Lower leg skin (tissue), 4 donors: ENCODE measurements around the gene PTCH1. TPM values are rescaled to one million over a fixed set of nuclear protein-coding genes. Genes with fewer than 3 reads are reported as not detected.

ENCODE experiments used
- DNase-seq, 2 donors: peaks; one replicate each; pipeline ENCODE4 v3.0.0-alpha.2; 2019; ENCODE audit warnings: low spot score in 2 of 2
- H3K4me3 ChIP-seq: fragments of 200-600 bp; sonication (generic); 2 replicates; pipeline ENCODE4 v1.5.1; 2017; ENCODE audit warnings: mild to moderate bottlenecking, low read depth; ENCODE audit not compliant: poor library complexity, severe bottlenecking
- POLR2A ChIP-seq, 2 donors: fragments of 450-650 bp; IDR thresholded peaks; one replicate each; pipeline ENCODE4 v1.6.1; 2016 to 2017; ENCODE audit warnings: antibody characterized with exemption in 2 of 2, mild to moderate bottlenecking in 1 of 2, moderate library complexity in 1 of 2
- WGBS, 2 donors: methylation state at CpG; one replicate each; pipeline ENCODE4 v1.1.5; 2018; 5-methylcytosine and 5-hydroxymethylcytosine counted together
- intact Hi-C: fragments of 100-400 bp; cut with DNase I; formaldehyde crosslinking; loops from one replicate; pipeline ENCODE4 v1.15.0; 2023; ENCODE audit warnings: low total_unique reads
- total RNA-seq, 4 donors: library from RNA; depleted of rRNA; stranded (reverse); fragments of >200 nt; gene quantifications; one replicate each; pipeline ENCODE4 v1.1.0, GENCODE V29; 2016
- TF ChIP-seq, protein P1 (sequence below), 3 donors: fragments of 450-650 bp; IDR thresholded peaks; one replicate each; pipeline ENCODE4 v1.5.1; 2016; ENCODE audit warnings: antibody characterized with exemption in 3 of 3, mild to moderate bottlenecking in 3 of 3, moderate library complexity in 2 of 3

Gene PTCH1
- total RNA-seq, 4 donors from 2014 or later: 16.5 to 25.6 (median 20.9) TPM

DNA sequence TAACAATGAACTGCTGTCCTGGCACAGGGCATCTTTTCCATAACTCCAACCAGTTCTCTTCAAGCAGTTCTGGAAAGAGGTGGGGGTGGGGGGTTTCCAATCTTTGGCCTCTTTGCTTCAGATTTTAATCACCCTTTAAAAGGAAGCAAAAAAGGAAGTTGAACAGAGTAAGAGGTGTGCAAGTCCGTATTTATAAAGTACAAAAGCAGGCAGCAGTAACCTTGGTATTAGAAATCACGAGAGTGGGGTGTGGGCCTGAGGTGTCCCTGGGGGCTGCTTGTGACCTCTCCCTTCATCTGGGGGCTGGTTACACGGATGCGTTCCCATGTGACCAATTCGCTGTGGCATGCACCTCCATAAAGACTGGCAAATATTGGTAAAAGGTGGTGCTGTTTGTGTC, 70.5 kb downstream of the PTCH1 start:
- no peak overlapping the region for H3K4me3 ChIP-seq
- intact Hi-C loops: no loop called here
- peak in 1 of 2 donors; percentile 23 for DNase-seq
- TF ChIP-seq, protein P1, sequence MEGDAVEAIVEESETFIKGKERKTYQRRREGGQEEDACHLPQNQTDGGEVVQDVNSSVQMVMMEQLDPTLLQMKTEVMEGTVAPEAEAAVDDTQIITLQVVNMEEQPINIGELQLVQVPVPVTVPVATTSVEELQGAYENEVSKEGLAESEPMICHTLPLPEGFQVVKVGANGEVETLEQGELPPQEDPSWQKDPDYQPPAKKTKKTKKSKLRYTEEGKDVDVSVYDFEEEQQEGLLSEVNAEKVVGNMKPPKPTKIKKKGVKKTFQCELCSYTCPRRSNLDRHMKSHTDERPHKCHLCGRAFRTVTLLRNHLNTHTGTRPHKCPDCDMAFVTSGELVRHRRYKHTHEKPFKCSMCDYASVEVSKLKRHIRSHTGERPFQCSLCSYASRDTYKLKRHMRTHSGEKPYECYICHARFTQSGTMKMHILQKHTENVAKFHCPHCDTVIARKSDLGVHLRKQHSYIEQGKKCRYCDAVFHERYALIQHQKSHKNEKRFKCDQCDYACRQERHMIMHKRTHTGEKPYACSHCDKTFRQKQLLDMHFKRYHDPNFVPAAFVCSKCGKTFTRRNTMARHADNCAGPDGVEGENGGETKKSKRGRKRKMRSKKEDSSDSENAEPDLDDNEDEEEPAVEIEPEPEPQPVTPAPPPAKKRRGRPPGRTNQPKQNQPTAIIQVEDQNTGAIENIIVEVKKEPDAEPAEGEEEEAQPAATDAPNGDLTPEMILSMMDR (IDR thresholded peaks at IDR 0.05): no peak
- TF ChIP-seq POLR2A (IDR thresholded peaks at IDR 0.05): no peak
- WGBS, 2 donors: 90 to 93% methylated on average over 5 of the region's 5 CpGs

DNA sequence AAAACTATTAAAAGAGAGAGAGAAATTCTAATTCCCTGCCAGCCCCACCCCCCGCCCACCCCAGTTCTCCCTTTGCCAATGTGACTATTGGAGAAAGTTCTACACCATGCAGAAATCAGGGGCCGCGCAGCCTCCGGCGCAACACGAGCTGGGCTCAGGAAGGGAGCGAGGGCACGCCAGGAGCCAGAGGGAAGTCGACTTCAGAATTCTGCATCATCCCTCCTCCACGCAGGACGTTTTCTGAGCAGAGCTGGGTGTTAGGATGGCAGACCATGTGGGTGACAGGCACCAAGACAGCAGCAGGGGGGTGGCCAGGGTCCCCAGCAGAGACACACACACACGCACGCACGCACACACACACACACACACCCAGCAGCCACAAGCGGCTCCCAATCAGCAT, 72.6 kb downstream of the PTCH1 start:
- intact Hi-C loops: no loop called here
- WGBS, 2 donors: 84 to 94% methylated on average over 10 to 15 of the region's 15 CpGs
- DNase-seq: peak in 1 of 2 donors; percentile 60
- TF ChIP-seq, protein P1 (IDR thresholded peaks at IDR 0.05): no peak
- TF ChIP-seq POLR2A (IDR thresholded peaks at IDR 0.05): no peak
- no peak overlapping the region for H3K4me3 ChIP-seq

DNA sequence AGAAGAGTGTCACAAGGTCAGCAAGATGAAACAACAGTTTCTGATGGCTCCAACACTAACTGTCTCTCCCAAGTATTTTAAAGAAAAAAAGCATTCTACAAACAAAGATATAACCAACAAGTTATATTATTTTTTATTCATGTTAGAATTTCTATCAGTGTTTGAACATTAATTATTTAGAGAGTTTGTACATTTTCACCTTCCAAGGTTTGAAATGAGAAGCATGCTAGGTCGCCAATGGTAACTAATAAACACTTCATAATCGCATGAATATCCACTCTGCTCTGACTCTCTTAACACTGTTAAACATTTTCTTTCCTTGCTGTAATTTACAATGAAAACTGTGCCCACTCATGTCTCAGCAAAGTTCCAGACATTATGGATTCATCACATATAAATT, 73.5 kb downstream of the PTCH1 start:
- TF ChIP-seq, protein P1 (IDR thresholded peaks at IDR 0.05): no peak
- no peak for TF ChIP-seq POLR2A (IDR thresholded peaks at IDR 0.05)
- intact Hi-C loops: no loop called here
- 58 to 70% methylated on average over 2 of the region's 2 CpGs for WGBS, 2 donors
- DNase-seq: no peak
- H3K4me3 ChIP-seq: no peak overlapping the region

DNA sequence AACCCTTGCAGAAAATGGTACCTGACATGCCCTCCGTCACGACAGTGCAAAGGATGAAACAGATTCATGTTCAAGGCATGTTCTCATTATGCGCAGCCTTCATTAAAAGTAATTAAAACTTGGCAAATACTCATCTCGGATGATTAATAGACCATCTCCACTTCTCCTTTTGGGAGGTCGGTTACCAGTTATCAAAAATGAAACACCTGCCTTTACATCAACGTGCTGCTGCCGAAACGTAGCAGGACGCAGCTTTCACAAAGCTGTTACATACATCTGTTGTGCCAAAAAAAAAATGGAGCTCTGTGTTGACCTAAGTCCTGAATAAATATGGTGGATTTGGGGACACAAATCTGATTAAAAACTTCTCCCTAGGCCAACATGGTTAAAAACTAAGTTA, 75.7 kb downstream of the PTCH1 start:
- intact Hi-C loops: no loop called here
- no peak for DNase-seq
- no peak for TF ChIP-seq POLR2A (IDR thresholded peaks at IDR 0.05)
- TF ChIP-seq, protein P1 (IDR thresholded peaks at IDR 0.05): no peak

DNA sequence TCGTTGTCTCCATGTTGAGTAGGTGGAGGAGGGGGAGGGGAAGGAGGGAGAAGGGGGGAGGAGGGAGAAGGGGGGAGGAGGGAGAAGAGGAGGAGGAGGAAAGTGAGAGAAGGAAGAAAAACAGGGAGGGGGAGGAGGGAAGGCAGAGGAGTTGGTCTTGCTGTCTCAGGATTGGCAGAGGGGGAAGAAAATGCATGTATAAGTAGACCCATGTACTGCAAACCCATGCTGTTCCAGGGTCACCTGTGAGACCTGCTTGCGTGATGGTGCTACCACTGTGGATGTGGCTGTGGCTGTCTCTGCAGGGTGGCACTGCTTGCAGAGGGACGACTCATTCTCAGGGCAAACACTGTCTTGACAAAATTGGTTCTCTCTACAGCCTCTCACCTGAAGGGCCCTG, 76.3 kb downstream of the PTCH1 start:
- H3K4me3 ChIP-seq: no peak overlapping the region
- TF ChIP-seq POLR2A (IDR thresholded peaks at IDR 0.05): no peak
- TF ChIP-seq, protein P1 (IDR thresholded peaks at IDR 0.05): no peak
- intact Hi-C loops: no loop called here
- WGBS, 2 donors: 67 to 76% methylated on average over 3 of the region's 3 CpGs
- DNase-seq: no peak

More for the DNA sequence above, 75.7 kb downstream of the PTCH1 start:
- 77 to 78% methylated on average over 9 of the region's 9 CpGs for WGBS, 2 donors
- H3K4me3 ChIP-seq: no peak overlapping the region
